Large intestine (tissue), 3 donors: Measurements from ENCODE around the gene AHCYL2. TPM values are rescaled to one million over a fixed set of nuclear protein-coding genes. Genes with fewer than 3 reads are reported as not detected.
"Not testable (repeated sequence)": the region's sequence is repeated elsewhere in the genome, so short reads cannot be mapped to it uniquely, and the experiment has no call there.

Source experiments
- DNase-seq, 2 donors: peaks; one replicate each; pipeline versions ENCODE4 v3.0.0 to v3.0.0-alpha.2; 2013
- H3K27ac ChIP-seq: one replicate; pipeline ENCODE4 v1.5.1; 2013; ENCODE audit warnings: low read length
- H3K27me3 ChIP-seq: 2 replicates; pipeline ENCODE4 v1.6.1; 2013; ENCODE audit warnings: low read length; ENCODE audit not compliant: control insufficient read depth, insufficient read depth
- H3K36me3 ChIP-seq: 2 replicates; pipeline ENCODE4 v1.6.1; 2013; ENCODE audit warnings: low read length; ENCODE audit not compliant: control insufficient read depth, insufficient read depth
- H3K4me1 ChIP-seq: one replicate; pipeline ENCODE4 v1.6.1; 2013; ENCODE audit warnings: low read length; ENCODE audit not compliant: control insufficient read depth, insufficient read depth
- H3K4me3 ChIP-seq: one replicate; pipeline ENCODE4 v1.5.1; 2013; ENCODE audit warnings: low read length
- H3K9me3 ChIP-seq: one replicate; pipeline ENCODE4 v1.6.1; 2013; ENCODE audit warnings: mild to moderate bottlenecking, low read depth, low read length, moderate library complexity; ENCODE audit not compliant: control insufficient read depth
- WGBS: methylation state at CpG from one replicate; pipeline ENCODE4 v1.1.5; 2013; ENCODE audit warnings: low lambda C conversion rate; ENCODE audit not compliant: insufficient coverage; 5-methylcytosine and 5-hydroxymethylcytosine counted together
- polyA plus RNA-seq: library from polyadenylated mRNA; unstranded; fragments of 120-200 nt; gene quantifications from one replicate; pipeline ENCODE4 v1.2.1, GENCODE V29; 2013

The AHCYL2 gene
- polyA plus RNA-seq, 1 donor = 23.2 TPM

GRCh38 chr7:129283936-129284335 lies 59.1 kb downstream of the AHCYL2 start:
- Histone ChIP-seq H3K4me3 (no peak overlapping the region), H3K27me3 (no peaks in the 10 kb centered on the region), H3K27ac (no peak overlapping the region), H3K4me1 (no peaks in the 10 kb centered on the region), H3K9me3 (no peaks in the 10 kb centered on the region), H3K36me3 (no peaks in the 10 kb centered on the region)
- 82% methylated on average over 2 of the region's 4 CpGs for WGBS
- DNase-seq = no peak

- H3K4me3 ChIP-seq = no peak overlapping the region
- H3K36me3 ChIP-seq = no peaks in the 10 kb centered on the region
- no peak for DNase-seq
- H3K27ac ChIP-seq = no peak overlapping the region
- no peaks in the 10 kb centered on the region for H3K9me3 ChIP-seq
- no peaks in the 10 kb centered on the region for H3K27me3 ChIP-seq
- WGBS = no CpG with 5 or more reads among the region's 2 CpGs
- H3K4me1 ChIP-seq = no peaks in the 10 kb centered on the region
Observed at GRCh38 chr7:129285111-129285510, 60.3 kb downstream of the AHCYL2 start.

- Histone ChIP-seq H3K4me1 (no peaks in the 10 kb centered on the region), H3K36me3 (no peaks in the 10 kb centered on the region), H3K27me3 (no peaks in the 10 kb centered on the region), H3K9me3 (no peaks in the 10 kb centered on the region), H3K4me3 (no peak overlapping the region), H3K27ac (no peak overlapping the region)
- no peak for DNase-seq
- 100% methylated on average over 2 of the region's 3 CpGs for WGBS
Observed at GRCh38 chr7:129292861-129293260, 68.0 kb downstream of the AHCYL2 start.

- H3K9me3 ChIP-seq = no peaks in the 10 kb centered on the region
- no peaks in the 10 kb centered on the region for H3K4me1 ChIP-seq
- H3K27me3 ChIP-seq = no peaks in the 10 kb centered on the region
- WGBS = no CpG with 5 or more reads among the region's 2 CpGs
- DNase-seq = no peak
- H3K4me3 ChIP-seq = no peak overlapping the region
- H3K27ac ChIP-seq = no peak overlapping the region
- H3K36me3 ChIP-seq = no peaks in the 10 kb centered on the region
Observed at GRCh38 chr7:129295015-129295423, 70.2 kb downstream of the AHCYL2 start.

GRCh38 chr7:129298268-129298893 lies 73.6 kb downstream of the AHCYL2 start:
- H3K27me3 ChIP-seq = no peaks in the 10 kb centered on the region
- no peak overlapping the region for H3K27ac ChIP-seq
- no peak overlapping the region for H3K4me3 ChIP-seq
- no peaks in the 10 kb centered on the region for H3K36me3 ChIP-seq
- H3K4me1 ChIP-seq = no peaks in the 10 kb centered on the region
- H3K9me3 ChIP-seq = peaks cover 3% of the 10 kb centered on the region
- DNase-seq = peak in 1 of 2 donors; percentile 21
- WGBS = 29% methylated on average over 3 of the region's 3 CpGs

- Histone ChIP-seq H3K27me3 (no peaks in the 10 kb centered on the region), H3K9me3 (peaks cover 3% of the 10 kb centered on the region), H3K36me3 (no peaks in the 10 kb centered on the region), H3K27ac (no peak overlapping the region), H3K4me3 (no peak overlapping the region), H3K4me1 (no peaks in the 10 kb centered on the region)
- DNase-seq = no peak
- 94% methylated on average over 2 of the region's 3 CpGs for WGBS
Observed at GRCh38 chr7:129299889-129300288, 75.1 kb downstream of the AHCYL2 start.

- DNase-seq, H3K36me3 ChIP-seq, H3K27me3 ChIP-seq, H3K9me3 ChIP-seq, H3K4me1 ChIP-seq, H3K4me3 ChIP-seq, H3K27ac ChIP-seq: not testable (repeated sequence)
- no CpG with 5 or more reads among the region's 1 CpG for WGBS
Observed at GRCh38 chr7:129300299-129300698, 75.5 kb downstream of the AHCYL2 start.

- H3K4me1 ChIP-seq = no peaks in the 10 kb centered on the region
- WGBS = no CpG with 5 or more reads among the region's 3 CpGs
Observed at GRCh38 chr7:129307592-129307991, 82.8 kb downstream of the AHCYL2 start.

GRCh38 chr7:129308047-129308446 lies 83.2 kb downstream of the AHCYL2 start:
- no peak overlapping the region for H3K27ac ChIP-seq
- H3K9me3 ChIP-seq = peaks cover under 1% of the 10 kb centered on the region
- no peaks in the 10 kb centered on the region for H3K36me3 ChIP-seq
- no peak for DNase-seq
- no peak overlapping the region for H3K4me3 ChIP-seq
- no peaks in the 10 kb centered on the region for H3K4me1 ChIP-seq
- no CpG with 5 or more reads among the region's 1 CpG for WGBS
- H3K27me3 ChIP-seq = no peaks in the 10 kb centered on the region

More at GRCh38 chr7:129307592-129307991, 82.8 kb downstream of the AHCYL2 start:
- no peak for DNase-seq
- Histone ChIP-seq H3K27me3 (no peaks in the 10 kb centered on the region), H3K4me3 (no peak overlapping the region), H3K36me3 (no peaks in the 10 kb centered on the region), H3K9me3 (peaks cover 3% of the 10 kb centered on the region), H3K27ac (no peak overlapping the region)

- Histone ChIP-seq H3K27ac (no peak overlapping the region), H3K9me3 (no peaks in the 10 kb centered on the region), H3K4me1 (no peaks in the 10 kb centered on the region), H3K36me3 (no peaks in the 10 kb centered on the region), H3K4me3 (no peak overlapping the region), H3K27me3 (no peaks in the 10 kb centered on the region)
- 100% methylated on average over 1 of the region's 5 CpGs for WGBS
- DNase-seq = no peak
Observed at GRCh38 chr7:129311429-129311828, 86.6 kb downstream of the AHCYL2 start.

GRCh38 chr7:129313282-129313681 lies 88.5 kb downstream of the AHCYL2 start:
- no peaks in the 10 kb centered on the region for H3K9me3 ChIP-seq
- DNase-seq = no peak
- H3K4me3 ChIP-seq = no peak overlapping the region
- H3K27ac ChIP-seq = no peak overlapping the region
- H3K27me3 ChIP-seq = no peaks in the 10 kb centered on the region
- no peaks in the 10 kb centered on the region for H3K36me3 ChIP-seq
- WGBS = 100% methylated on average over 1 of the region's 3 CpGs
- no peaks in the 10 kb centered on the region for H3K4me1 ChIP-seq
